Fibroblast of lung (primary cell): ENCODE results near the gene GRK5.

Source experiments
- EZH2 ChIP-seq: IDR thresholded peaks from 2 replicates; pipeline ENCODE4 v1.5.1; 2012; ENCODE audit warnings: low read length, control low read depth, mild to moderate bottlenecking; ENCODE audit errors: missing control alignments
- TF ChIP-seq, protein P1 (sequence below), 2 donors: IDR thresholded peaks in 1 of 2; conservative IDR thresholded peaks in 1 of 2; 1 replicate in 1 of 2; 2 replicates in 1 of 2; pipeline ENCODE4 v1.5.1; 2011 to 2012; ENCODE audit warnings: low read length in 2 of 2, control low read depth in 1 of 2, inconsistent platforms in 1 of 2, low read depth in 1 of 2, mild to moderate bottlenecking in 1 of 2

DNA sequence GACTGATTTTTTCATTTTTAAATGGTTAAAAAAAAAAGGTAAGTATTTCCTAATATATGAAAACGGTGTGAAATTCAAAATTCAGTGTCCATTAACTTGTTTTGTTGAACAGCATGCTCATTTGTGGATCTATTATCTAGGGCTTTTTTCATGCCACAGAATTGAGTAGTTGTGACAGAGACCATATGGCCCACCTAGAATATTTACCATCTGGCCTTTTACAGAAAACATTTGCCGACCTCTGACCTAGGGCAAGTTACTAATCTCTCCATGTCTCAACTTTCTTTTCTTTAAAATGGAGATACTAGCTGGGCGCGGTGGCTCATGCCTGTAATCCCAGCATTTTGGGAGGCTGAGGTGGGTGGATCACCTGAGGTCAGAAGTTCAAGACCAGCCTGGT is 41.3 kb downstream of the GRK5 start:
- no peak for TF ChIP-seq EZH2
- TF ChIP-seq, protein P1, sequence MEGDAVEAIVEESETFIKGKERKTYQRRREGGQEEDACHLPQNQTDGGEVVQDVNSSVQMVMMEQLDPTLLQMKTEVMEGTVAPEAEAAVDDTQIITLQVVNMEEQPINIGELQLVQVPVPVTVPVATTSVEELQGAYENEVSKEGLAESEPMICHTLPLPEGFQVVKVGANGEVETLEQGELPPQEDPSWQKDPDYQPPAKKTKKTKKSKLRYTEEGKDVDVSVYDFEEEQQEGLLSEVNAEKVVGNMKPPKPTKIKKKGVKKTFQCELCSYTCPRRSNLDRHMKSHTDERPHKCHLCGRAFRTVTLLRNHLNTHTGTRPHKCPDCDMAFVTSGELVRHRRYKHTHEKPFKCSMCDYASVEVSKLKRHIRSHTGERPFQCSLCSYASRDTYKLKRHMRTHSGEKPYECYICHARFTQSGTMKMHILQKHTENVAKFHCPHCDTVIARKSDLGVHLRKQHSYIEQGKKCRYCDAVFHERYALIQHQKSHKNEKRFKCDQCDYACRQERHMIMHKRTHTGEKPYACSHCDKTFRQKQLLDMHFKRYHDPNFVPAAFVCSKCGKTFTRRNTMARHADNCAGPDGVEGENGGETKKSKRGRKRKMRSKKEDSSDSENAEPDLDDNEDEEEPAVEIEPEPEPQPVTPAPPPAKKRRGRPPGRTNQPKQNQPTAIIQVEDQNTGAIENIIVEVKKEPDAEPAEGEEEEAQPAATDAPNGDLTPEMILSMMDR (conservative IDR thresholded peaks at IDR 0.05 in 1 of 2, IDR thresholded peaks at IDR 0.05 in 1 of 2; ENCODE audit: low read depth in 1 of 2, low read length in 2 of 2): no peak
